ENCODE measurements around the gene CNTN1. TPM values are rescaled to one million over a fixed set of nuclear protein-coding genes. Genes with fewer than 3 reads are reported as not detected.

CNTN1 gene
- total and polyA plus RNA-seq, 10 of the 15 experiments (the other 5 are each of a cell fraction or from before 2014, with no cell fraction given): 0.06 to 0.14 TPM; not detected in 8

DNA sequence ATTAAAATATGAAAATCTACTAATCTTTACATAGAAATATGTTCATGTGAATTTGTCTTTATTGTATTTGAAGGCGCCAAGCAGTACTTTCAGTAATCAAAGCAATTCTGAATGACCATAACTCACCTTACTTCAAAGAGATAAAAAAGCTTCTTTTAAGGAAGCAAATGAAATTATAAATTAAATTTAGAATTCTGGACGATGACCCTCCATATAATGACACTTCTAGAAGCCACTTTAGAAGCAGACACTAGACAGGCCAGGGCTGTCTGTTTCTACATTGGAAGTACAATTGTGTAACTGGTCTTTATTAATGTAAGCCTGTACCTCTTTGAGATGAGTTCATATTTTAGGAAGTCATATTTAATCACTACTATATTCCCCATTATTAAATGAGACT lies 222.9 kb downstream of the CNTN1 start:
- BruUV-seq (replicated peaks): no TSS peak
- intact Hi-C loops (cut with micrococcal nuclease; ENCODE audit: unreplicated experiment) (no loop called here), in situ Hi-C loops (cut with MboI) (loop anchor here (10.0 kb wide), 1 partner anchor 470 kb away; no protein-coding TSS in a partner anchor)
- Histone ChIP-seq H2AFZ (ENCODE audit: control insufficient read depth, low read depth, low read length) (no peak overlapping the region), H3K4me3 (no peak overlapping the region), H3K9ac (ENCODE audit: control insufficient read depth, insufficient read depth, low read length) (no peak overlapping the region), H3K27me3 (replicated peaks in 1 of 2; ENCODE audit: control insufficient read depth in 2 of 2, insufficient read depth in 2 of 2, low read length in 1 of 2) (no peaks in the 10 kb centered on the region), H3K4me1 (ENCODE audit: control insufficient read depth, insufficient read depth, low read length) (no peaks in the 10 kb centered on the region), H3K27ac (ENCODE audit: control insufficient read depth, insufficient read depth) (no peak overlapping the region), H3K4me2 (ENCODE audit: control insufficient read depth, insufficient read depth) (no peak overlapping the region), H3K9me3 (replicated peaks; ENCODE audit: control insufficient read depth, insufficient read depth, low read length) (no peaks in the 10 kb centered on the region), H3K36me3 (ENCODE audit: control insufficient read depth in 2 of 2, insufficient read depth in 2 of 2, low read length in 1 of 2) (no peaks in the 10 kb centered on the region), H3K79me2 (ENCODE audit: control insufficient read depth, insufficient read depth, low read length) (no peaks in the 10 kb centered on the region), H4K20me1 (ENCODE audit: control insufficient read depth, insufficient read depth) (no peaks in the 10 kb centered on the region)
- POLR2A ChIA-PET: no interaction called here
- CTCF ChIA-PET: no interaction called here
- RAD21 ChIA-PET (ENCODE audit: unreplicated experiment): no interaction called here
- 48% methylated on average over 2 of the region's 2 CpGs for WGBS (ENCODE audit: insufficient coverage, insufficient replicate concordance, low lambda C conversion rate, missing lambda C conversion rate)
- SMC1A ChIA-PET (ENCODE audit: uncharacterized antibody, unreplicated experiment): no interaction called here
- DNase-seq (ENCODE audit: low read depth, low spot score): no peak
- TF ChIP-seq LARP7 (IDR thresholded peaks at IDR 0.05): no peak
- TF ChIP-seq POLR2AphosphoS5 (IDR thresholded peaks at IDR 0.05; ENCODE audit: low read length): no peak
- no peak for TF ChIP-seq BCL11A (IDR thresholded peaks at IDR 0.05; ENCODE audit: low read depth, low read length)
- no peak for TF ChIP-seq KAT2A (conservative IDR thresholded peaks at IDR 0.05; ENCODE audit: control insufficient read depth, low read depth, low read length)
- no peak for TF ChIP-seq DPF2 (IDR thresholded peaks at IDR 0.05)
- no peak for TF ChIP-seq CREB1 (IDR thresholded peaks at IDR 0.05; ENCODE audit: low read depth)
- TF ChIP-seq SUZ12 (IDR thresholded peaks at IDR 0.05; ENCODE audit: unreplicated experiment): no peak
- no peak for TF ChIP-seq SMARCA5 (IDR thresholded peaks at IDR 0.05)
- TF ChIP-seq POLR2A (IDR thresholded peaks at IDR 0.05; ENCODE audit: low read depth, low read length): no peak
- no peak for TF ChIP-seq PML (IDR thresholded peaks at IDR 0.05; ENCODE audit: low read length)
- no peak for TF ChIP-seq NFXL1 (IDR thresholded peaks at IDR 0.05; ENCODE audit: borderline replicate concordance)
- TF ChIP-seq, protein P1, sequence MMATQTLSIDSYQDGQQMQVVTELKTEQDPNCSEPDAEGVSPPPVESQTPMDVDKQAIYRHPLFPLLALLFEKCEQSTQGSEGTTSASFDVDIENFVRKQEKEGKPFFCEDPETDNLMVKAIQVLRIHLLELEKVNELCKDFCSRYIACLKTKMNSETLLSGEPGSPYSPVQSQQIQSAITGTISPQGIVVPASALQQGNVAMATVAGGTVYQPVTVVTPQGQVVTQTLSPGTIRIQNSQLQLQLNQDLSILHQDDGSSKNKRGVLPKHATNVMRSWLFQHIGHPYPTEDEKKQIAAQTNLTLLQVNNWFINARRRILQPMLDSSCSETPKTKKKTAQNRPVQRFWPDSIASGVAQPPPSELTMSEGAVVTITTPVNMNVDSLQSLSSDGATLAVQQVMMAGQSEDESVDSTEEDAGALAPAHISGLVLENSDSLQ (IDR thresholded peaks at IDR 0.05): no peak
- no peak for TF ChIP-seq ATF7 (IDR thresholded peaks at IDR 0.05; ENCODE audit: low read depth)
- no peak for TF ChIP-seq CBFB (IDR thresholded peaks at IDR 0.05; ENCODE audit: low read depth)
- TF ChIP-seq, protein P2, sequence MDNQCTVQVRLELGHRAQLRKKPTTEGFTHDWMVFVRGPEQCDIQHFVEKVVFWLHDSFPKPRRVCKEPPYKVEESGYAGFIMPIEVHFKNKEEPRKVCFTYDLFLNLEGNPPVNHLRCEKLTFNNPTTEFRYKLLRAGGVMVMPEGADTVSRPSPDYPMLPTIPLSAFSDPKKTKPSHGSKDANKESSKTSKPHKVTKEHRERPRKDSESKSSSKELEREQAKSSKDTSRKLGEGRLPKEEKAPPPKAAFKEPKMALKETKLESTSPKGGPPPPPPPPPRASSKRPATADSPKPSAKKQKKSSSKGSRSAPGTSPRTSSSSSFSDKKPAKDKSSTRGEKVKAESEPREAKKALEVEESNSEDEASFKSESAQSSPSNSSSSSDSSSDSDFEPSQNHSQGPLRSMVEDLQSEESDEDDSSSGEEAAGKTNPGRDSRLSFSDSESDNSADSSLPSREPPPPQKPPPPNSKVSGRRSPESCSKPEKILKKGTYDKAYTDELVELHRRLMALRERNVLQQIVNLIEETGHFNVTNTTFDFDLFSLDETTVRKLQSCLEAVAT (IDR thresholded peaks at IDR 0.05): no peak
- no peak for TF ChIP-seq EZH2 (IDR thresholded peaks at IDR 0.05; ENCODE audit: borderline replicate concordance, control insufficient read depth, low read depth, low read length)
- no peak for TF ChIP-seq ETV6 (conservative IDR thresholded peaks at IDR 0.05 in 1 of 2, IDR thresholded peaks at IDR 0.05 in 1 of 2; ENCODE audit: borderline replicate concordance in 1 of 2, low read depth in 1 of 2)
- TF ChIP-seq, protein P3, sequence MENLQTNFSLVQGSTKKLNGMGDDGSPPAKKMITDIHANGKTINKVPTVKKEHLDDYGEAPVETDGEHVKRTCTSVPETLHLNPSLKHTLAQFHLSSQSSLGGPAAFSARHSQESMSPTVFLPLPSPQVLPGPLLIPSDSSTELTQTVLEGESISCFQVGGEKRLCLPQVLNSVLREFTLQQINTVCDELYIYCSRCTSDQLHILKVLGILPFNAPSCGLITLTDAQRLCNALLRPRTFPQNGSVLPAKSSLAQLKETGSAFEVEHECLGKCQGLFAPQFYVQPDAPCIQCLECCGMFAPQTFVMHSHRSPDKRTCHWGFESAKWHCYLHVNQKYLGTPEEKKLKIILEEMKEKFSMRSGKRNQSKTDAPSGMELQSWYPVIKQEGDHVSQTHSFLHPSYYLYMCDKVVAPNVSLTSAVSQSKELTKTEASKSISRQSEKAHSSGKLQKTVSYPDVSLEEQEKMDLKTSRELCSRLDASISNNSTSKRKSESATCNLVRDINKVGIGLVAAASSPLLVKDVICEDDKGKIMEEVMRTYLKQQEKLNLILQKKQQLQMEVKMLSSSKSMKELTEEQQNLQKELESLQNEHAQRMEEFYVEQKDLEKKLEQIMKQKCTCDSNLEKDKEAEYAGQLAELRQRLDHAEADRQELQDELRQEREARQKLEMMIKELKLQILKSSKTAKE (IDR thresholded peaks at IDR 0.05; ENCODE audit: low read depth, poor library complexity, severe bottlenecking): no peak
- TF ChIP-seq, protein P4, sequence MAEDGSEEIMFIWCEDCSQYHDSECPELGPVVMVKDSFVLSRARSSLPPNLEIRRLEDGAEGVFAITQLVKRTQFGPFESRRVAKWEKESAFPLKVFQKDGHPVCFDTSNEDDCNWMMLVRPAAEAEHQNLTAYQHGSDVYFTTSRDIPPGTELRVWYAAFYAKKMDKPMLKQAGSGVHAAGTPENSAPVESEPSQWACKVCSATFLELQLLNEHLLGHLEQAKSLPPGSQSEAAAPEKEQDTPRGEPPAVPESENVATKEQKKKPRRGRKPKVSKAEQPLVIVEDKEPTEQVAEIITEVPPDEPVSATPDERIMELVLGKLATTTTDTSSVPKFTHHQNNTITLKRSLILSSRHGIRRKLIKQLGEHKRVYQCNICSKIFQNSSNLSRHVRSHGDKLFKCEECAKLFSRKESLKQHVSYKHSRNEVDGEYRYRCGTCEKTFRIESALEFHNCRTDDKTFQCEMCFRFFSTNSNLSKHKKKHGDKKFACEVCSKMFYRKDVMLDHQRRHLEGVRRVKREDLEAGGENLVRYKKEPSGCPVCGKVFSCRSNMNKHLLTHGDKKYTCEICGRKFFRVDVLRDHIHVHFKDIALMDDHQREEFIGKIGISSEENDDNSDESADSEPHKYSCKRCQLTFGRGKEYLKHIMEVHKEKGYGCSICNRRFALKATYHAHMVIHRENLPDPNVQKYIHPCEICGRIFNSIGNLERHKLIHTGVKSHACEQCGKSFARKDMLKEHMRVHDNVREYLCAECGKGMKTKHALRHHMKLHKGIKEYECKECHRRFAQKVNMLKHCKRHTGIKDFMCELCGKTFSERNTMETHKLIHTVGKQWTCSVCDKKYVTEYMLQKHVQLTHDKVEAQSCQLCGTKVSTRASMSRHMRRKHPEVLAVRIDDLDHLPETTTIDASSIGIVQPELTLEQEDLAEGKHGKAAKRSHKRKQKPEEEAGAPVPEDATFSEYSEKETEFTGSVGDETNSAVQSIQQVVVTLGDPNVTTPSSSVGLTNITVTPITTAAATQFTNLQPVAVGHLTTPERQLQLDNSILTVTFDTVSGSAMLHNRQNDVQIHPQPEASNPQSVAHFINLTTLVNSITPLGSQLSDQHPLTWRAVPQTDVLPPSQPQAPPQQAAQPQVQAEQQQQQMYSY (CRISPR knock-in tag; IDR thresholded peaks at IDR 0.05): no peak
- no peak for FAIRE-seq
- ATAC-seq: no peak
